H1 (cell line): ENCODE data around the gene CHRM4. TPM values are rescaled to one million over a fixed set of nuclear protein-coding genes. Genes with fewer than 3 reads are reported as not detected.

Experiments used
- CBX5 ChIP-seq: fragments of 300-800, 300-1000 bp; sonication (generic); IDR thresholded peaks from 2 replicates; pipeline ENCODE4 v1.7.1; 2016; ENCODE audit warnings: antibody characterized with exemption, low read length, low read depth
- CREB1 ChIP-seq: IDR thresholded peaks from 2 replicates; pipeline ENCODE4 v1.6.1; 2012; ENCODE audit warnings: inconsistent platforms
- KDM4A ChIP-seq: IDR thresholded peaks from one replicate; pipeline ENCODE4 v1.7.1; 2012; ENCODE audit warnings: low read depth, mild to moderate bottlenecking, moderate library complexity, low read length, inconsistent platforms; ENCODE audit not compliant: severe bottlenecking
- PHF8 ChIP-seq: fragments of 200-600 bp; sonication (generic); conservative IDR thresholded peaks from 2 replicates; pipeline ENCODE4 v1.7.1; 2012; ENCODE audit warnings: low read depth, mild to moderate bottlenecking, inconsistent platforms, low read length, moderate library complexity
- POLR2A ChIP-seq, 2 experiments: IDR thresholded peaks; 1 replicate in 1 of 2; 2 replicates in 1 of 2; pipeline ENCODE4 v1.6.1; 2011; ENCODE audit warnings: low read depth in 2 of 2, low read length in 2 of 2, mild to moderate bottlenecking in 2 of 2; ENCODE audit errors: control extremely low read depth in 1 of 2
- POLR2AphosphoS5 ChIP-seq: IDR thresholded peaks from 2 replicates; pipeline ENCODE4 v1.6.1; 2011; ENCODE audit warnings: low read depth, low read length
- RBBP5 ChIP-seq: IDR thresholded peaks from 2 replicates; pipeline ENCODE4 v1.7.1; 2012; ENCODE audit warnings: low read depth, mild to moderate bottlenecking, inconsistent platforms, low read length, moderate library complexity, borderline replicate concordance
- SP1 ChIP-seq: IDR thresholded peaks from 2 replicates; pipeline ENCODE4 v1.6.1; 2011; ENCODE audit warnings: low read depth, low read length
- TEAD4 ChIP-seq: IDR thresholded peaks from 2 replicates; pipeline ENCODE4 v1.6.1; 2012; ENCODE audit warnings: low read depth, low read length, inconsistent platforms, mixed read lengths
- polyA plus RNA-seq, 7 experiments: library from polyadenylated mRNA; depleted of rRNA in 3 of 7; stranded (reverse) in 5 of 7; unstranded in 2 of 7; fragments of >200 nt in 5 of 7; fragments of 200-250 nt in 2 of 7; gene quantifications; 1 replicate in 5 of 7; 2 replicates in 1 of 7; 4 replicates in 1 of 7; pipeline versions ENCODE4 v1.2.1 to v1.2.3, GENCODE V29; 2011 to 2013; ENCODE audit warnings: missing spikeins in 2 of 7, mixed read lengths in 2 of 7
- total RNA-seq: library from RNA; stranded (reverse); fragmentation: NEBNext Ultra II Directional; extraction: Animal tissue kit (Norgen Biotek cat#: 25700); gene quantifications from 2 replicates; pipeline ENCODE4 v1.2.1, GENCODE V29; 2021
- TF ChIP-seq, protein P1 (sequence below): IDR thresholded peaks from 2 replicates; pipeline ENCODE4 v1.6.1; 2012; ENCODE audit warnings: inconsistent platforms
- TF ChIP-seq, protein P2 (sequence below): fragments of 300-600 bp; sonication (generic); IDR thresholded peaks from 2 replicates; pipeline ENCODE4 v1.7.1; 2012; ENCODE audit warnings: low read length, moderate library complexity, mild to moderate bottlenecking, inconsistent platforms; ENCODE audit not compliant: insufficient replicate concordance

Gene CHRM4
- total and polyA plus RNA-seq, 2 of the 8 experiments (the other 6 are each of a cell fraction or from before 2014, with no cell fraction given), result 1.1 to 1.3 TPM

DNA sequence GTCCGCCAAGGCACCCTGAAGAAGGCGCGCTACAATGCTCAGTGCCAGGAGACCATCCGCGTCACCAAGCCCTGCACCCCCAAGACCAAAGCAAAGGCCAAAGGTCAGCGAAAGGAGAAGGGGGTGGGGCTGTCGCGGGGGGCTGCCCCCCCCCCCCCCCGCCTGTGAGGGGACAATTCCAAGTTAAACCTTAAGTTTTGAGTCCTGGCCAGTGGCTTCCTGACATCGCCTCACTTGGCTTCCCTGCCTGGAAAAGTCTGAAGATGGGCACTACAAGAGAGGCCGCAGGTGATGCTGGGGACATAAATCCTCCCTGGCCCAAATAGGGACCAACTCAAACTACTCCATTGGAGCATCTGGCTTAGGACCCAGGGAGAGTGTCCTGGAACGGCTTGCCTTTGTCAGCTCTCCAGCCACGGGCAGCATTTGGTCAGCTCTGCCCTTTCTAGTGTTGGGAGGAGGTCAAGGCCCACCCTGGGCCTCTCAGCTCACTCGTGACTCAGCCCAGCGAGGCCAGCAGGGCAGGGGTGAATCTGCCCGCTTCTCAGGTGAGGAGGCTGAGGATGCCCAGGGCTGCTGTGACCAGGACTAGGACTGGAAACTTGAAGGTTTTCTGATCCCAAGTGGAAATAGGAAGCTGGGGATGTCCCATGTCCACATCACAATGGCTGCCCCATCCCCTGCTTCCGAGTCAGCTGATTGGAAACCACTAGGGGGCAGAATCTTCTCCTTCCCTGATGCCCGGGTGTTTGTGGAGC lies 8.8 kb downstream of the CHRM4 start (continued):
- TF ChIP-seq PHF8 (no peak), TEAD4 (no peak), SP1 (no peak), CREB1 (no peak), KDM4A (no peak), RBBP5 (no peak), CBX5 (no peak), POLR2A (IDR thresholded peaks at IDR 0.05; ENCODE audit: control extremely low read depth in 1 of 2, low read depth in 2 of 2, low read length in 2 of 2) (peak in 1 of 2 experiments; percentile 25; a peak in 1 of 3 replicates), POLR2AphosphoS5 (0 out of 2 replicates have a peak, but pooled peaks have one; percentile 11)
- TF ChIP-seq, protein P1, sequence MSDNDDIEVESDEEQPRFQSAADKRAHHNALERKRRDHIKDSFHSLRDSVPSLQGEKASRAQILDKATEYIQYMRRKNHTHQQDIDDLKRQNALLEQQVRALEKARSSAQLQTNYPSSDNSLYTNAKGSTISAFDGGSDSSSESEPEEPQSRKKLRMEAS, result no peak
- TF ChIP-seq, protein P2, sequence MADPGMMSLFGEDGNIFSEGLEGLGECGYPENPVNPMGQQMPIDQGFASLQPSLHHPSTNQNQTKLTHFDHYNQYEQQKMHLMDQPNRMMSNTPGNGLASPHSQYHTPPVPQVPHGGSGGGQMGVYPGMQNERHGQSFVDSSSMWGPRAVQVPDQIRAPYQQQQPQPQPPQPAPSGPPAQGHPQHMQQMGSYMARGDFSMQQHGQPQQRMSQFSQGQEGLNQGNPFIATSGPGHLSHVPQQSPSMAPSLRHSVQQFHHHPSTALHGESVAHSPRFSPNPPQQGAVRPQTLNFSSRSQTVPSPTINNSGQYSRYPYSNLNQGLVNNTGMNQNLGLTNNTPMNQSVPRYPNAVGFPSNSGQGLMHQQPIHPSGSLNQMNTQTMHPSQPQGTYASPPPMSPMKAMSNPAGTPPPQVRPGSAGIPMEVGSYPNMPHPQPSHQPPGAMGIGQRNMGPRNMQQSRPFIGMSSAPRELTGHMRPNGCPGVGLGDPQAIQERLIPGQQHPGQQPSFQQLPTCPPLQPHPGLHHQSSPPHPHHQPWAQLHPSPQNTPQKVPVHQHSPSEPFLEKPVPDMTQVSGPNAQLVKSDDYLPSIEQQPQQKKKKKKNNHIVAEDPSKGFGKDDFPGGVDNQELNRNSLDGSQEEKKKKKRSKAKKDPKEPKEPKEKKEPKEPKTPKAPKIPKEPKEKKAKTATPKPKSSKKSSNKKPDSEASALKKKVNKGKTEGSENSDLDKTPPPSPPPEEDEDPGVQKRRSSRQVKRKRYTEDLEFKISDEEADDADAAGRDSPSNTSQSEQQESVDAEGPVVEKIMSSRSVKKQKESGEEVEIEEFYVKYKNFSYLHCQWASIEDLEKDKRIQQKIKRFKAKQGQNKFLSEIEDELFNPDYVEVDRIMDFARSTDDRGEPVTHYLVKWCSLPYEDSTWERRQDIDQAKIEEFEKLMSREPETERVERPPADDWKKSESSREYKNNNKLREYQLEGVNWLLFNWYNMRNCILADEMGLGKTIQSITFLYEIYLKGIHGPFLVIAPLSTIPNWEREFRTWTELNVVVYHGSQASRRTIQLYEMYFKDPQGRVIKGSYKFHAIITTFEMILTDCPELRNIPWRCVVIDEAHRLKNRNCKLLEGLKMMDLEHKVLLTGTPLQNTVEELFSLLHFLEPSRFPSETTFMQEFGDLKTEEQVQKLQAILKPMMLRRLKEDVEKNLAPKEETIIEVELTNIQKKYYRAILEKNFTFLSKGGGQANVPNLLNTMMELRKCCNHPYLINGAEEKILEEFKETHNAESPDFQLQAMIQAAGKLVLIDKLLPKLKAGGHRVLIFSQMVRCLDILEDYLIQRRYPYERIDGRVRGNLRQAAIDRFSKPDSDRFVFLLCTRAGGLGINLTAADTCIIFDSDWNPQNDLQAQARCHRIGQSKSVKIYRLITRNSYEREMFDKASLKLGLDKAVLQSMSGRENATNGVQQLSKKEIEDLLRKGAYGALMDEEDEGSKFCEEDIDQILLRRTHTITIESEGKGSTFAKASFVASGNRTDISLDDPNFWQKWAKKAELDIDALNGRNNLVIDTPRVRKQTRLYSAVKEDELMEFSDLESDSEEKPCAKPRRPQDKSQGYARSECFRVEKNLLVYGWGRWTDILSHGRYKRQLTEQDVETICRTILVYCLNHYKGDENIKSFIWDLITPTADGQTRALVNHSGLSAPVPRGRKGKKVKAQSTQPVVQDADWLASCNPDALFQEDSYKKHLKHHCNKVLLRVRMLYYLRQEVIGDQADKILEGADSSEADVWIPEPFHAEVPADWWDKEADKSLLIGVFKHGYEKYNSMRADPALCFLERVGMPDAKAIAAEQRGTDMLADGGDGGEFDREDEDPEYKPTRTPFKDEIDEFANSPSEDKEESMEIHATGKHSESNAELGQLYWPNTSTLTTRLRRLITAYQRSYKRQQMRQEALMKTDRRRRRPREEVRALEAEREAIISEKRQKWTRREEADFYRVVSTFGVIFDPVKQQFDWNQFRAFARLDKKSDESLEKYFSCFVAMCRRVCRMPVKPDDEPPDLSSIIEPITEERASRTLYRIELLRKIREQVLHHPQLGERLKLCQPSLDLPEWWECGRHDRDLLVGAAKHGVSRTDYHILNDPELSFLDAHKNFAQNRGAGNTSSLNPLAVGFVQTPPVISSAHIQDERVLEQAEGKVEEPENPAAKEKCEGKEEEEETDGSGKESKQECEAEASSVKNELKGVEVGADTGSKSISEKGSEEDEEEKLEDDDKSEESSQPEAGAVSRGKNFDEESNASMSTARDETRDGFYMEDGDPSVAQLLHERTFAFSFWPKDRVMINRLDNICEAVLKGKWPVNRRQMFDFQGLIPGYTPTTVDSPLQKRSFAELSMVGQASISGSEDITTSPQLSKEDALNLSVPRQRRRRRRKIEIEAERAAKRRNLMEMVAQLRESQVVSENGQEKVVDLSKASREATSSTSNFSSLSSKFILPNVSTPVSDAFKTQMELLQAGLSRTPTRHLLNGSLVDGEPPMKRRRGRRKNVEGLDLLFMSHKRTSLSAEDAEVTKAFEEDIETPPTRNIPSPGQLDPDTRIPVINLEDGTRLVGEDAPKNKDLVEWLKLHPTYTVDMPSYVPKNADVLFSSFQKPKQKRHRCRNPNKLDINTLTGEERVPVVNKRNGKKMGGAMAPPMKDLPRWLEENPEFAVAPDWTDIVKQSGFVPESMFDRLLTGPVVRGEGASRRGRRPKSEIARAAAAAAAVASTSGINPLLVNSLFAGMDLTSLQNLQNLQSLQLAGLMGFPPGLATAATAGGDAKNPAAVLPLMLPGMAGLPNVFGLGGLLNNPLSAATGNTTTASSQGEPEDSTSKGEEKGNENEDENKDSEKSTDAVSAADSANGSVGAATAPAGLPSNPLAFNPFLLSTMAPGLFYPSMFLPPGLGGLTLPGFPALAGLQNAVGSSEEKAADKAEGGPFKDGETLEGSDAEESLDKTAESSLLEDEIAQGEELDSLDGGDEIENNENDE, result no peak
